Gastrocnemius medialis (tissue), 4 donors: ENCODE results near the gene SLC39A3.

Source experiments
- CTCF ChIP-seq, 5 experiments: fragments of 450-650 bp in 3 of 5; fragments of 200-600 bp in 2 of 5; sonication (generic) in 2 of 5; IDR thresholded peaks in 4 of 5; conservative IDR thresholded peaks in 1 of 5; 1 replicate in 4 of 5; 2 replicates in 1 of 5; pipeline ENCODE4 v1.5.1; 2016 to 2019; ENCODE audit warnings: antibody characterized with exemption in 5 of 5, mild to moderate bottlenecking in 3 of 5, moderate library complexity in 3 of 5
- POLR2A ChIP-seq, 2 donors: fragments of 450-650 bp; IDR thresholded peaks; one replicate each; pipeline ENCODE4 v1.6.1; 2017; ENCODE audit warnings: antibody characterized with exemption in 2 of 2, mild to moderate bottlenecking in 2 of 2, moderate library complexity in 2 of 2

- no peak for TF ChIP-seq POLR2A (IDR thresholded peaks at IDR 0.05)
- TF ChIP-seq CTCF (IDR thresholded peaks at IDR 0.05 in 4 of 5, conservative IDR thresholded peaks at IDR 0.05 in 1 of 5) = no peak
Measured at GRCh38 chr19:2720777-2721569, 18.8 kb downstream of the SLC39A3 start, which contains the start of gene DIRAS1.
